Naive thymus-derived CD8-positive, alpha-beta T cell (primary cell): ENCODE results near the gene APP. TPM values are rescaled to one million over a fixed set of nuclear protein-coding genes. Genes with fewer than 3 reads are reported as not detected.

Source experiments
- ATAC-seq, 2 donors: fragments of 150-1000 bp; cut with Tn5 transposase in 1 of 2; sonication (Bioruptor Pico), chemical (Tn5 transposase) in 1 of 2; 1 replicate in 1 of 2; 2 replicates in 1 of 2; pipeline ENCODE4 v1.10.0; 2021; ENCODE audit warnings: mild to moderate bottlenecking in 2 of 2, moderate library complexity in 2 of 2
- POLR2A ChIA-PET: fragments of 350-600 bp; sonication (Branson Sonifier 250); formaldehyde crosslinking; loops from one replicate; lab custom pipeline; 2021; ENCODE audit warnings: antibody characterized with exemption; lab: Charles Lee
- DNase-seq, 10 donors: peaks; one replicate each; pipeline versions ENCODE4 v3.0.0 to v3.0.0-alpha.2; 2020 to 2022
- H3K27ac Mint-ChIP-seq, 10 donors: one replicate each; pipeline ENCODE4 v1.8.0; 2020 to 2022; ENCODE audit warnings: mild to moderate bottlenecking in 10 of 10, mixed read lengths in 10 of 10, moderate library complexity in 4 of 10, inconsistent platforms in 1 of 10
- H3K27me3 Mint-ChIP-seq, 5 donors: one replicate each; pipeline ENCODE4 v1.8.0; 2021 to 2022; ENCODE audit warnings: mixed read lengths in 5 of 5
- H3K36me3 Mint-ChIP-seq, 3 donors: one replicate each; pipeline ENCODE4 v1.8.0; 2020 to 2022; ENCODE audit warnings: mixed read lengths in 3 of 3, mild to moderate bottlenecking in 2 of 3, inconsistent platforms in 1 of 3
- H3K4me1 Mint-ChIP-seq, 4 donors: one replicate each; pipeline ENCODE4 v1.8.0; 2021 to 2022; ENCODE audit warnings: mixed read lengths in 4 of 4
- H3K4me3 Mint-ChIP-seq, 10 donors: one replicate each; pipeline ENCODE4 v1.8.0; 2020 to 2022; ENCODE audit warnings: mild to moderate bottlenecking in 10 of 10, mixed read lengths in 10 of 10, moderate library complexity in 6 of 10, inconsistent platforms in 1 of 10
- H3K9me3 Mint-ChIP-seq, 9 donors: one replicate each; pipeline ENCODE4 v1.8.0; 2020 to 2022; ENCODE audit warnings: mixed read lengths in 9 of 9, mild to moderate bottlenecking in 3 of 9, inconsistent platforms in 1 of 9, moderate library complexity in 1 of 9
- polyA plus RNA-seq, 3 donors: library from polyadenylated mRNA; unstranded; fragments of 300-500 nt; fragmentation: Illumina TruSeq; gene quantifications; one replicate each; pipeline ENCODE4 v1.2.3, GENCODE V29; 2021
- total RNA-seq, 8 experiments: library from RNA in 2 of 8; stranded (reverse) in 2 of 8; gene quantifications; one replicate each; pipeline ENCODE4 v1.2.3 and lab custom pipeline; 2021 to 2026

The APP gene
- total and polyA plus RNA-seq, 5 experiments from 2014 or later = 6.9 to 33.8 (median 8.7) TPM

DNA sequence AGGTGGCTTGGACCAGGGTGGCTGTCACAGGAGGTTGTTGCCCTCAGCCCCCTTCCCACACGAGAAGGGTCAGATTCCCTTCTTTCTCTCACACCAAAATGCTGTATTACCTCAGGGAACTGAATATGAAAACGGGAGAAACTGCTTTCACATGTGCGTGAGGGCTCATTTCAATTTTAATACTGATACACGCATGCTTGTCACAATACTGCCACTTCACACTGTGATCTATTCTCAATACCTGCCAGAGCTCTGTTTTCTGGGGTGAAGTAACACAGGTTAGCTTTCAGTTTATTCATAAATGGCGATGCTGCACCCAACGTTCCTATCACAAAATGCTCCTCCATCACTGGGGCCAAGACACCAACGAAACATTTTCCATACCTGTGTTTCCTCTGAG, 181.8 kb downstream of the APP start:
- Mint-ChIP-seq H3K4me3 (no peak overlapping the region), H3K27ac (no peak overlapping the region), H3K9me3 (no peaks in the 10 kb centered on the region), H3K36me3 (peaks cover 3 to 13% (median 6%) of the 10 kb centered on the region in 3 donors), H3K4me1 (no peaks in the 10 kb centered on the region), H3K27me3 (no peaks in the 10 kb centered on the region)
- POLR2A ChIA-PET = no interaction called here
- DNase-seq (no peak), ATAC-seq (no peak)

DNA sequence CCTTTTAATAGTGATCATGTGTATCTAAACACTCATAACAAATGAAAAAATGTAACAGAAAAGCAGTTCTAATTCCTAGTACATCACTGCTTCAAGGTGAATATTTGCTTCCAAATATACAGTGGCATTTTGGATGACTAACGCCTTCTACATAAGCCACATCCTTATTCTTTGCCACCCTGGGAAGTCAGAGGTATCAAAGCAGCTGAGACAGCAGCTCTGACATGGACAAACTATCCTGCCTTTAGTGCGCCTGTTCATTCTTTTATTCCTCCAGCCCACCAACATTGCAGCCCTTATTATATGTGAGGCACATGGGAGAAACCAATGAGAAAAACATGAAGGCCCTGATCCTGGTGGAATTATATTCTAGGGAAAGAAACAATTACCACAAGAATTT, 183.0 kb downstream of the APP start:
- Mint-ChIP-seq H3K9me3 (no peaks in the 10 kb centered on the region), H3K27ac (peak overlapping the region in 1 of 10 donors; percentile 21), H3K36me3 (peaks cover 3 to 12% (median 6%) of the 10 kb centered on the region in 3 donors), H3K4me1 (no peaks in the 10 kb centered on the region), H3K27me3 (no peaks in the 10 kb centered on the region), H3K4me3 (no peak overlapping the region)
- no peak for DNase-seq
- ATAC-seq = no peak
- POLR2A ChIA-PET = no interaction called here

DNA sequence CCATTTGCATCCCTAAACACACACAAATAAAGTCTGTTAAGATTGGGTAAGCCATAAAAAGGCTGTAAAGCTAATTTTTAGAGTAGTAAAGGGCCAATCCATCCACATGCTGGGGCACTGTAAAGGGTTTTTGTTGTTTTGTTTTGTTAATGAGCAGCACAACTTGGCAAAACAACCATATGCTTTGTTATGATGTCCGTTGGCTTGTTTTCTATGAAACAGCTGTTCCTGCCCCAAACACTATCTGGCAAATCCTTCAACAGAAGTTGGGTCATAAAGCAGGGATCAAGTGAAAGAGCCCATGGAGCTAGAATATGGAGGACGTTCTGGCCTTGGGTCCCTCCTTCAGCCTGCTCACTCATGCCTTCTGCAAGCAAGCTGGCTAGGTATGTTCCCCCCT, 183.6 kb downstream of the APP start:
- ATAC-seq (no peak), DNase-seq (no peak)
- no peak overlapping the region for H3K27ac Mint-ChIP-seq
- peaks cover 6 to 14% (median 7%) of the 10 kb centered on the region in 3 donors for H3K36me3 Mint-ChIP-seq
- H3K9me3 Mint-ChIP-seq = no peaks in the 10 kb centered on the region
- H3K4me3 Mint-ChIP-seq = no peak overlapping the region
- no peaks in the 10 kb centered on the region for H3K4me1 Mint-ChIP-seq
- no peaks in the 10 kb centered on the region for H3K27me3 Mint-ChIP-seq
- POLR2A ChIA-PET = no interaction called here

DNA sequence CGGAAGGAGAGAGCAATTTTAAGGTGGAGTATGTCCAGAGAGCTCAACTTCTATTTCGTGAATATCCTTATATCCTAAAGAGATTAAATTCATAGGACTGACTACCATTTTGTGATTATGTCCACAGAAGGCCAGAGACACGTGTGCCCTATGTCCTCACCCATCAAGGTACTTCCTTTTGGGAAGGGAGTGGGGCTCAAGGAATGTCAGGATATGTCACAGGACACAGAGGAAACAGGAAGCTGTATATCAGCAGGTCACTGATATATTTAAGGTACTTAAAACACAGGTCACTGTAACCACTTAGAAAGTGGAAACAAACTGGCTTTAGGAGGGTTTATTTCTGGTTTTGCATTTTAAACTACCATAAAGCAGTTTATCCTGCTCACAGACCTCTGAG, 184.6 kb downstream of the APP start:
- ATAC-seq (no peak), DNase-seq (no peak)
- H3K36me3 Mint-ChIP-seq = peaks cover 6 to 16% (median 15%) of the 10 kb centered on the region in 3 donors
- no peak overlapping the region for H3K27ac Mint-ChIP-seq
- H3K4me1 Mint-ChIP-seq = no peaks in the 10 kb centered on the region
- H3K9me3 Mint-ChIP-seq = no peaks in the 10 kb centered on the region
- POLR2A ChIA-PET = no interaction called here
- H3K27me3 Mint-ChIP-seq = no peaks in the 10 kb centered on the region
- H3K4me3 Mint-ChIP-seq = no peak overlapping the region

DNA sequence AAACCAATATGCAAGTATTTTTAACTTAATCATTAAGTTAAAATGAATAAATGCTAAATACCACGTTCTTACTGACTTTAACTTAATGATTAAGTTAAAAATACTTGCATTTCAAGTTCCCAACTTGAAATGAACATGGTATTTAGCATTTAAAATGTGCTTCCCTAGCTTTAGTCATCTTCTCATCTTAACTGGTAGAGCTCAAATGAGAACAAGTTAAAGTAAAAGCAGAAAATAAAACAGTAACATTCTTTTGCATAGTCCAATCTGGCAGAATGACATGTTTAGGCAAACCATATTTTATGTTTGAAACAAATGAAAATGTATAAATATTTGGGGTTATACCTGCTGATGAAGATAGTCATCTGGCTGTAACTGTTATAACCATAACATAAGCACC, 186.0 kb downstream of the APP start:
- DNase-seq = no peak
- no peak overlapping the region for H3K27ac Mint-ChIP-seq
- H3K4me3 Mint-ChIP-seq = no peak overlapping the region
- peaks cover 6 to 27% (median 19%) of the 10 kb centered on the region in 3 donors for H3K36me3 Mint-ChIP-seq
- no peaks in the 10 kb centered on the region for H3K9me3 Mint-ChIP-seq
- POLR2A ChIA-PET = no interaction called here
- H3K27me3 Mint-ChIP-seq = no peaks in the 10 kb centered on the region
- ATAC-seq = no peak
- no peaks in the 10 kb centered on the region for H3K4me1 Mint-ChIP-seq

DNA sequence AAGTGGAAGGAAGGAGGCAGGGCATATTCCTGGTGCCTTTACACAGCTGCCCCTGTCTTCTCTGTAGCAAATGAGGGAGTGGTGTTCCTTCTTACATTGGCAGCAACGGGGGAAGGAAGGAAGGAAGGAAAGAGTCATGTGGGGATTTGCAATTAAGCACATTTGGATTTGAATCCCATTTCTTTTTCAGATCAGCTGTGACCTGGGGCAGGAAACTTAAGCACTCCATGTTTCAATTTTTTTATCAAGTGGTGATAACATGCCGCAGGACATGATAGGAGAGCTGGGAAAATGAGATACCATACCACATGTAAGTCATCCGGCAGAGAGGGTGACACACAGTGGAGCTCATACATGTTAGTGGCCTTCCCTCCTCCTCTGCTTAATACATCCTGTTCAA, 186.8 kb downstream of the APP start:
- H3K27me3 Mint-ChIP-seq = no peaks in the 10 kb centered on the region
- ATAC-seq = no peak
- peaks cover 6 to 27% (median 19%) of the 10 kb centered on the region in 3 donors for H3K36me3 Mint-ChIP-seq
- H3K27ac Mint-ChIP-seq = no peak overlapping the region
- H3K9me3 Mint-ChIP-seq = no peaks in the 10 kb centered on the region
- H3K4me1 Mint-ChIP-seq = no peaks in the 10 kb centered on the region
- no peak overlapping the region for H3K4me3 Mint-ChIP-seq
- POLR2A ChIA-PET = no interaction called here
- DNase-seq = no peak

DNA sequence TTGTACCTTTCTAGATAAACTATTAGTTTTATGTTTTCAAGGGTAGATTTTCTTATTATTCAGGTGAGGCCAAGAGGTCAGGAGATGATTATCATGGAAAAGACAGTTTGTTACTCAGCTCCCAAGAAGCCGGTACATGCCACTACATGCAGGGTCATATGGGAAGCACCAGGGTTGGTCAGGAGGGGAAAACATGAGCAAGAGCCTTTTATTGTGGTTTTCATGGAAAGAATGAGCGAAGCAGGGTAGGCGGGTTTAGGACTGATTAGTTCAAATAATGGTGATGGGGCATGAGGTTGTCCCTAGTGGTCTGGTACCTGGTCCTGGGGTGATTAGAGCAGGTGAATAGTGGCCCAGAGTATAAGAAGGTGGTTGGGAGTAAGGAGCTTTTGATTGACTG, 189.9 kb downstream of the APP start:
- ATAC-seq = no peak
- H3K9me3 Mint-ChIP-seq = no peaks in the 10 kb centered on the region

DNA sequence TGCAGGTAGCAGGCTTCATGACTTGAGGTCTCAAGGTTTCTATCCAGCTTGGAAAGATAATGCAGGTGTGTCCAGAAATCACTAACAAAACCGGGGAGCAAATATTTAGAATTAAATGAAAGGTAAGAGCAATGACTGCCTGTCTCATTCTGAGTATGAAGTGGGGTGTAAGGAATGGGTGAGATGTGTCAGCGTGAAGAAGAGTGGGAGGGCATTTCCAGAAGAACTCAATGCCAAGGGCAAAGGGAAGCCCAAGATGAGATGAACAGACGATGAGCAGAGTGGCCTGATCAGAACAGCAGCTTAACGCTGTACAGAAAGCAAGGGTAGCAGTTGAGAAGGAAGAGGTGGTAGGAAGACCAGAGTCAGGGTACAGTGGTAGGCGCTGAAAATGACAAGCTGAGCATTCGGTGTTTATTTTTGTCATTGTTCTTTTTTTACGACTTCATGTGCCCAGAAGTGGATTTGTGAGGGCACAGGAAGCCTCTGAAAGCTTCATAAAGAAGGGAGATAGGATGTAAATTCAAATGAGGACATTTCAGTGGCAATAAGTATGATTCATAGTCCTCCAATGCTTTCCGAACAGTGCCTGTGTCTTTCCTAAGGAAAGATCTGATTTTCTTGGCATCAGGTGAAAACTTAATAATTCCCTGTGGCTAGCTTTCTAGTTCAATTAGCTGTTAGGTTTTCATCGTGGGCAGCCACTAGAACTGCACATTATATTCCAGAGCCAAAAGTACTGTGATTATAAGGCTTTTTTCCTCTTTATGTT, 190.5 kb downstream of the APP start:
- POLR2A ChIA-PET = no interaction called here
- no peak for ATAC-seq
- Mint-ChIP-seq H3K36me3 (peaks cover 0 to 32% (median 26%) of the 10 kb centered on the region in 3 donors), H3K27ac (no peak overlapping the region), H3K4me3 (no peak overlapping the region), H3K27me3 (no peaks in the 10 kb centered on the region), H3K4me1 (peaks cover 5 to 16% (median 11%) of the 10 kb centered on the region in 4 donors), H3K9me3 (no peaks in the 10 kb centered on the region)
- DNase-seq = no peak

More for the DNA sequence above, 189.9 kb downstream of the APP start:
- DNase-seq = no peak
- POLR2A ChIA-PET = no interaction called here
- Mint-ChIP-seq H3K27me3 (no peaks in the 10 kb centered on the region), H3K4me1 (peaks cover 5 to 16% (median 11%) of the 10 kb centered on the region in 4 donors), H3K4me3 (no peak overlapping the region), H3K27ac (peak overlapping the region in 1 of 10 donors; percentile 2), H3K36me3 (peaks cover 0 to 30% (median 20%) of the 10 kb centered on the region in 3 donors)

DNA sequence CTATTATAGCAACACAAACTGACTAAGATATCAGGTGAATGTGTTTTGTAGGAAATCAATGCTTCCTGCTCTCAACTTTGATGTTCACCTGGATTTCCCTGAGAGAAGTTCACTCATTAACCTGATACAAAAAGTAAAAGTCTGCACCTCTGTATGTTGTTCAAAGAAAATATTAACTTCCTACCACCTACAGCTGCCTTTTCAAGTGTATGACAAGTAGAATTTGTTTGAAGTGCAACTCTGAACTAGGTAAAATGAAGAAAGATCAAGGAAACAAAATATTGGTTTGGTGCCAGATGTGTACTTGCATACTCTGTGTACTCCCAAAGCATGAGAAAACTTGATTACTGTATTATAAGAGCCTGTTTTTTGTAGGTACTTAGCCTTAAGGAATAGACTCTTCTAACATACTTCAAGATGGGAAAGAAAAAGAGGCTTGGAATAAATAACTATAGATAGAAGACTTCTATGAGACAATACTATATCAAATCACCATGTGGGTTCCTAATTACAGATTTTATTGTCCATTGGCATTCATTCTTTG, 193.4 kb downstream of the APP start:
- H3K36me3 Mint-ChIP-seq = peaks cover 6 to 52% (median 46%) of the 10 kb centered on the region in 3 donors
- H3K4me1 Mint-ChIP-seq = peaks cover 5 to 16% (median 11%) of the 10 kb centered on the region in 4 donors
- no peaks in the 10 kb centered on the region for H3K27me3 Mint-ChIP-seq
- ATAC-seq = peak in 1 of 2 donors; percentile 72
- peak overlapping the region in 3 of 10 donors; percentile 6 to 32 (median 10) for H3K27ac Mint-ChIP-seq
- POLR2A ChIA-PET = no interaction called here
- H3K9me3 Mint-ChIP-seq = peaks cover 0 to 7% (median 0%) of the 10 kb centered on the region in 9 donors
- peak in 2 of 10 donors; percentile 8 to 25 for DNase-seq
- peak overlapping the region in 1 of 10 donors; percentile 12 for H3K4me3 Mint-ChIP-seq

DNA sequence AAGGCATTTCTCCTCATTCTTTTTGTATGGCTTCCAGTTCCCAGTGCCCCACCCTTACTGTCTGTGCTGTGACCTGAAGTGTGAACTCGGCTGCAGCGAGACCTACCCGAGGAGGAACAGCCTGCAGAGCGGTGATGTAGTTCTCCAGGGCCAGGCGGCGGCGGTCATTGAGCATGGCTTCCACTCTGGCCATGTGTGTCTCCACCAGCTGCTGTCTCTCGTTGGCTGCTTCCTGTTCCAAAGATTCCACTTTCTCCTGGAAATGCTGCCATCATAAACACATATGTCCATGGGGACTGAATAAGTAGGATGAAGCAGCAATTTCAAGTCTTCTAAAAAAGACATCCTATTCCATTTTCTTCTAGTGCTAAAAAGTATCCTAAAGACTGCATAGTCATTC, 195.6 kb downstream of the APP start:
- Mint-ChIP-seq H3K27ac (no peak overlapping the region), H3K36me3 (peaks cover 17 to 50% (median 47%) of the 10 kb centered on the region in 3 donors), H3K9me3 (peaks cover 0 to 15% (median 0%) of the 10 kb centered on the region in 9 donors), H3K27me3 (no peaks in the 10 kb centered on the region), H3K4me3 (no peak overlapping the region), H3K4me1 (peaks cover 7 to 16% (median 11%) of the 10 kb centered on the region in 4 donors)
- POLR2A ChIA-PET = no interaction called here
- DNase-seq (no peak), ATAC-seq (no peak)

DNA sequence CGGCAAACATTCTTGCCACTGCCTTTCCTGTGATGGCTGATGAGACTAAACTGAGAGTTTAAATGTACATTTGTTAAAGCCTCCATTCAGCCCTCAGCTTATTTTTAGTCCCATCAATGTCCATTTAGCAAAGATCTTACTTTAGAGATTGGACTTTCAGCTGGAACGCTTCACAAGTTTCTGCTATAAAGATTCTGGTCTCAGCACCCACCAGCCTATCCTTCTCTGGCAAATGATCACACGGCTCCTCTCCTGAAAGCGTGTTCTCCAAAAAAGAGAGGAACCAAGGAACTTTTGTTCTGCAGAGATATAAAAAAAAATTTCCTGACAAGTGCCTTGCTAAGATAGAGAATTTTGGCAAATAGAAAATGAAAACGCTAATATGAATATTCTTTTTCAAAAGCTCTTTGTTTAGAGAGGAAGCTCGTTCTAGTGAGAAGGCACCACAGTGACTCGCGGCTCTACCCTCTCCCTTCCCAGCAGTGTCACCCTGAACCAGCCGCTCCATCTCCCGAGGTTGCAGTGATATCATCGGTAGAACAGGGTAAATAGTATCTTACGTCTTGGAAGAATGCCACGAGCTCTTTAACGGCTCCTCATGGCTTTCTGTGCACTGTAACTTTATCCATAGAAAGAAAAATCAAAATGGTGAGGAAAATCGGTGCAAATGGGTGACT, 200.2 kb downstream of the APP start:
- no peak overlapping the region for H3K4me3 Mint-ChIP-seq
- peaks cover 0 to 15% (median 0%) of the 10 kb centered on the region in 9 donors for H3K9me3 Mint-ChIP-seq
- H3K4me1 Mint-ChIP-seq = peaks cover 4 to 26% (median 12%) of the 10 kb centered on the region in 4 donors
- POLR2A ChIA-PET = no interaction called here
- H3K27ac Mint-ChIP-seq = no peak overlapping the region
- H3K27me3 Mint-ChIP-seq = no peaks in the 10 kb centered on the region
- peaks cover 17 to 44% (median 44%) of the 10 kb centered on the region in 3 donors for H3K36me3 Mint-ChIP-seq
- no peak for DNase-seq
- no peak for ATAC-seq

DNA sequence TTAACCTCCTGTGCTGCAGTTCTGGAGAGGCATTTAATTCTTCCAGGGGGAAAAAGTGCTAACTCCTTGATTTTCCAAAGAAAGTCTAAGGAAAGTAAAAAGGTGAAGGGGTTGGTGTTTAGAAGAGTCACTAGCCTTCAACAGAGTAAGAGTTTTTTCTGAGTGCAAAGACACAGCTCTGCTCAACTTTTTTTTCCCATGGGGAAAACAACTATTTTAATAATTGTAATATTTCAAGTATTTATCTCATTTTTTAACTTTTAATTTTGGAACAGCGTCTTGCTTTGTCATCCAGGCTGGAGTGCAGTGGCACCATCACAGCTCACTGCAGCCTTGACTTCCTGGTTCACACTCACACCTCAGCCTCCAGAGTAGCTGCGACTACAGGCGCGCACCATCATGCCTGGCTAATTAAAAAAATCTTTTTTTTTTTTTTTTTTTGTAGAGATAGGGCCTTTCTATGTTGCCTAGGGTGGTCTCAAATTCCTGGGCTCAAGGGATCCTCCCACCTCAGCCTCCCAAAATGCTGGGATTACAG, 202.6 kb downstream of the APP start:
- Mint-ChIP-seq H3K27ac (peak overlapping the region; percentile 15 to 91 (median 76)), H3K4me3 (peak overlapping the region in 7 of 10 donors; percentile 8 to 55 (median 23)), H3K9me3 (peaks cover 0 to 15% (median 0%) of the 10 kb centered on the region in 9 donors), H3K27me3 (no peaks in the 10 kb centered on the region), H3K4me1 (peaks cover 4 to 30% (median 12%) of the 10 kb centered on the region in 4 donors), H3K36me3 (peaks cover 17 to 31% (median 28%) of the 10 kb centered on the region in 3 donors)
- DNase-seq (no peak), ATAC-seq (peak in 1 of 2 donors; percentile 35)
- POLR2A ChIA-PET = no interaction called here
